HG03066 (cell line): Measurements from ENCODE around the gene SMIM35.

Source experiments
- ATAC-seq: cut with Tn5 transposase; IDR thresholded peaks from one replicate; pipeline ENCODE4 v1.9.1; 2021; ENCODE audit warnings: low read depth; ENCODE audit not compliant: unreplicated experiment

Gene SMIM35

GRCh38 chr11:118007040-118007439 is 79.7 kb downstream of the SMIM35 start:
- no peak for ATAC-seq

DNA sequence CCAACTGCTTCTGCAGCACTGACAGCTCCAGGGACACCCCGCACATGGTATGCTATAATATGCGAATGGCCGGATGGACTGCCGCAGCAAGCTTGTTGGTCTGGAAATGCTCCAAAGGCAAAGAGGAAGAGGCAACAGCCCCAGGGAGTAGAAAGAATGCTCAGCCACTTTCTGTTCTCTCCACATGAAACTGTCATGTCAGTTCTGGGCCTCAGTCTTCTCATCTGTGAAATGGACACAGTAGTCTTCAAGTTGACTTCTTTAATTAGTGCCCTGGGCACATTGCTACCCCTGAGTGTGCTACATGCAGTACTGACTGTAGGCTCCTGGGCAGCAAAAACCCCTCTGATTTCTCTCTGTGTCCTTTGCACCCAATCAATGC is 80.6 kb downstream of the SMIM35 start:
- no peak for ATAC-seq

DNA sequence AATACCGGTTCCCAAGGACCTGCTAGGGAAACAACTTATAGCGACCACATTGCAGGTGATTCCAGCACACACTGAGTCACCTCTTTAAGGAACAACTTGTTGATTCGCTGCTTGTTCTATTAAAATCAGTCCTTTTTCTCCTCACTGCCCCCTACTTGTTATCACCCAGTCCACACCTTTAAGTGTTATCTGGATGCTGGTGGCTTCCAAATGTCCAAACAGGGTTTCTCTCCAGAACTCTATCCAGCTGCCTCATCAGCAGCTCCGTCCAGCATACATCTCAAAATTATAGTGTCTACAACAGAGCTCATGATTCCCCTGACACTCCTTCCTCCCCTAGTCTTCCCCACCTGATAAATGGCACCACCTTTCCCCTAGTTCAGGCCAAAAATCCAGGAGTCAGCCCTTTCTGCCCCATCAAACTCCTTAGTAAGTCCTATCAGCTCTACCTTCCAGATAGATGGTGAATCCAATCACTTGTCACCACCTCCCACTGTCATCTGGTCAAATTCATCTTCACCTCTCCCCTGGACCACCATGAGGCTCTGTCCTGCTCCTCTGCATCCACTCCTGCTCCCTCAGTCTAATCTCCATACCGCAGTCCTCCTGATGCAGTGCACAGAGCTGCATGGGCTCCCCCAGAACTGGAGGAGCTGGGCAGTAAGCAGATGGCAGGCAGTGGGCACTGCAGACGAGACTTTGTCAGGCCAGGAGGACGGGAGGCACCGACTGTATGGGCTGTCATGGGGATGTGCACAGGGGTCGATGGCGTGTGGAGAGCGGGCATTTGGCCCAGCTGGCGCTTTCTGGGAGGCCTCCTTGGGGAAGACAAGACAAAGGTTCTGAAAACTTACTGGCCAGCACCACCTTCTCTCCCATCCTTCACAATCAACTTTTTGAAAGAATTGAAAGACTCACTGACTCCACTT is 81.3 kb downstream of the SMIM35 start:
- ATAC-seq: no peak

GRCh38 chr11:118004543-118005223 is 82.1 kb downstream of the SMIM35 start:
- no peak for ATAC-seq

DNA sequence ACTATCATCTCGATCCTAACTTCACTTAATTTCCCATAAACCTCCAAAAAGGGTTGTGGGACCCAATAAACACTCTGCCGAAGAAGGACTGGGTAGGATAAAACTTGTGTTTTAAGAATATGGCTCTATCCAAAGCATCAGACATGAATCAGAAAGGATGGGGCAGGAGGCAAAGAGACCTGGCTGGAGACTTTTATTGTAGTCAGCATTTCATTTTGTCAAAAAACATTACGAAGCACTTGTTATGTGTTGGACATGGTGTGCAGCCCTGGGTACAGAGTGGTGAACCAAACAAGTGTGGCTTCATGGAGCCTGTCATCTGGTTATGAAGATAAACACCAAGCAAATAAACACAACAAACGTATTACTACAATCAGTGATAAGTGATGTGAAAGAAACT is 83.3 kb downstream of the SMIM35 start:
- no peak for ATAC-seq

DNA sequence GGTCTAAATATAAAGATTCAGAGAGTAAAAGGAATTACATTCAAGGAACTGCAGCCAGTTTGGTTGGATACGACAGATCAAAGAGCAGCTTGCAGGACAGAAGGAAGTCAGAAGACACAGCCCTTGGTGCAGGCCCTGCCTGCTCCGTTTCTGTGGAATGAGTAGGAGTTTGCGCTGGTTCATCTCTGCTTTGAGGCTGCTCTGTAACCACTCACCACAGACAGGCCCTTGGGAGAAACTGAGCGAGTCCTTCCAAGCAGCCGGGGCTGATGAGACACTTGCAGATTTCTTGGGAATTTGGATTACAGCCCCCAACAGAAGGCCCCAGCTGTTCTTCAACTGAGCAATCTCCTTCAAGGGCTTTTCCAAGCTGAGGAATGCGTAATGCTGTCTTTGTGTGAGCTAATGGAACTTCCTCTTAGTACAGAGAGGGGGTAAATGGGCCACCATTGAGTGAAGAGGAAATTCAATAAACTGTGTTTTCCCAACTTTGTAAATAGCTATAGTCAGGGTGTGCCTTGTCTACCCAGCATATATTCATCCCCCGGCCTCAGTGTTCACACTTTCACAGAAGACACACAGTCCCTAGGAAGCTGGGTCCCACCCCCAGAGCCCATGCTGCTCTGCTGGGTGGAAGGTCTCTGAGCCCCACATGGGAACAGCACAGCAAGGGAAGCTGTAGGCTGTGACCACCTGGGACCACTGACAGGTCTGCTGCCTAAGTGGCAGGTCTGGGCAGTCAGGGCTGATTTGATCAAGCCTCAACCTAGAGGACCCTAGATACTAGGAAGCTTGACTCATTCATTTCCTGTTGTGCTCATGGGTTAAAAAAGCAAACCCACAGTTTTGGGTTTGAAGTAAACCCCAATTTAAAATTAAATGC is 84.0 kb downstream of the SMIM35 start:
- no peak for ATAC-seq

- ATAC-seq: no peak
Measured at GRCh38 chr11:118002010-118002540, 84.7 kb downstream of the SMIM35 start.

DNA sequence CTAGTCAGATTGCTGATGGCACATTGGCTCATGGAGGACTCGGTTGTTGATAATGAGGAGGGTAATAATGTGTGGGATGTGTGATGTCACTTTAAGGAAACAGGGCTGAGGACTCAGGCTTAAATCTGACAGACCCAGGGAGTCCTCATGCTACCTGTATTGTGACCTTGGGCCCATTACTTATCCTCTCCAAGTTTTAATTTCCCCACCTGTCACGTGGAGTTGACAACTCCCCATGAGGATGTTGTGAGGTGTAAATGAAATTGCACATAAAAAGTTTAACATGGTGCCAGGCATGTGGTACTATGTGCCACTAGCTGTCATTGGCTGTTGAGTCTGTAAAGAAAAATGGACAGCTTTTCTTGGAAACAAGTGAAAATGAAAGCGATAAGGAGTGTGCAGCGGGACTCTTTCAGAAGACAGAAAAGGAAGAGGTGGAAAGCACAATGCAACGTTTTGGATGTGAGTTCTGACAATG is 85.2 kb downstream of the SMIM35 start:
- ATAC-seq: no peak

GRCh38 chr11:118000850-118001228 is 85.9 kb downstream of the SMIM35 start:
- no peak for ATAC-seq

DNA sequence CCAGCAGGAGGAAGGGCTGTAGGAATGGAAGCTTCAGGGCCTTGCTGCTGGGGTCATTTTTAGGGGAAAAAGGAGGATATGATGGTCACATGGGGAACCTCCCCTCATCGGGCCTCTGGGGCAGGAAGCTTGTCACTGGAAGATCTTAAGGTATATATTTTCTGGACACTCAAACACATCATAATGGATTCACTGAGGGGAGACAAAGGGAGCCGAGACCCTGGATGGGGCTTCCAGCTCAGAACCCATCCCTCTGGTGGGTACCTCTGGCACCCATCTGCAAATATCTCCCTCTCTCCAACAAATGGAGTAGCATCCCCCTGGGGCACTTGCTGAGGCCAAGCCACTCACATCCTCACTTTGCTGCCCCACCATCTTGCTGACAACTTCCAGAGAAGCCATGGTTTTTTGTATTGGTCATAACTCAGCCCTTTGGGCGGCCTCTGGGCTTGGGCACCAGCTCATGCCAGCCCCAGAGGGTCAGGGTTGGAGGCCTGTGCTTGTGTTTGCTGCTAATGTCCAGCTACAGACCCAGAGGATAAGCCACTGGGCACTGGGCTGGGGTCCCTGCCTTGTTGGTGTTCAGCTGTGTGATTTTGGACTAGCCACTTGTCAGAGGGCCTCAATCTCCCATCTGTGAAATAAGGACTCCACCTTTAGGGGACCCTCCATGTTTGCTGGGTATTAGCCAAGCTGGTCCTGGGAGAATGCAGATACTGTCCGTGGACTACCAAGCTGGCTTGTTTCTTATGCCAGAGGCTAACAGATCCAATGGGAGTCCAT is 86.5 kb downstream of the SMIM35 start:
- ATAC-seq: no peak

- ATAC-seq: no peak
Measured at GRCh38 chr11:117999354-117999993, 87.3 kb downstream of the SMIM35 start.

DNA sequence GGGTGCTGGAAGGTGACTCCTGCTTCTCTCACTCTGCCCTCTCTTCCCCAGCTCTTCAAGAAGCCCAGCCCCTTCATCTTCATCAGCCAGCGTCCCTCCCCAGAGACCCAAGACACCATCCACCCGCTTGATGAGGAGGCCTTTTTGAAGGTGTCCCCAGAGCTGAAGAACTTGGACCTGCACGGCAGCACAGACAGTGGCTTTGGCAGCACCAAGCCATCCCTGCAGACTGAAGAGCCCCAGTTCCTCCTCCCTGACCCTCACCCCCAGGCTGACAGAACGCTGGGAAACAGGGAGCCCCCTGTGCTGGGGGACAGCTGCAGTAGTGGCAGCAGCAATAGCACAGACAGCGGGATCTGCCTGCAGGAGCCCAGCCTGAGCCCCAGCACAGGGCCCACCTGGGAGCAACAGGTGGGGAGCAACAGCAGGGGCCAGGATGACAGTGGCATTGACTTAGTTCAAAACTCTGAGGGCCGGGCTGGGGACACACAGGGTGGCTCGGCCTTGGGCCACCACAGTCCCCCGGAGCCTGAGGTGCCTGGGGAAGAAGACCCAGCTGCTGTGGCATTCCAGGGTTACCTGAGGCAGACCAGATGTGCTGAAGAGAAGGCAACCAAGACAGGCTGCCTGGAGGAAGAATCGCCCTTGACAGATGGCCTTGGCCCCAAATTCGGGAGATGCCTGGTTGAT is 88.0 kb downstream of the SMIM35 start:
- no peak for ATAC-seq

GRCh38 chr11:117997823-117998579 is 88.8 kb downstream of the SMIM35 start:
- peak; percentile 79 for ATAC-seq

GRCh38 chr11:117997406-117997805 is 89.4 kb downstream of the SMIM35 start:
- ATAC-seq: no peak

GRCh38 chr11:117996058-117996457 is 90.7 kb downstream of the SMIM35 start:
- ATAC-seq: no peak

DNA sequence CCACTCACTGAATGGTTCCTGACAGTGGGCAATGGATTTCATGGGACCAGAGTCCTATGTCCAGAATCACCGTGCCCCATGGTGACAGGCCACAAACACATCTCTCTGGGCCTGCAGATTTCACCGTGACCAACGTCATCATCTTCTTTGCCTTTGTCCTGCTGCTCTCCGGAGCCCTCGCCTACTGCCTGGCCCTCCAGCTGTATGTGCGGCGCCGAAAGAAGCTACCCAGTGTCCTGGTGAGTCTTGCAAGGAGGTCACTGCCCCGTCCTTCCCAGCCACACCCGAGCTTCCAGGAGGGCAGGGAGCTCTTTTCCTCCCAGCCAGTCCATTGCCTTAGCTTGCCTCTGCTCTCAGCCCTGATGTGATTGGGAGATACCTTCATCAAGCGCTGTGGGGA is 91.3 kb downstream of the SMIM35 start:
- ATAC-seq: no peak

DNA sequence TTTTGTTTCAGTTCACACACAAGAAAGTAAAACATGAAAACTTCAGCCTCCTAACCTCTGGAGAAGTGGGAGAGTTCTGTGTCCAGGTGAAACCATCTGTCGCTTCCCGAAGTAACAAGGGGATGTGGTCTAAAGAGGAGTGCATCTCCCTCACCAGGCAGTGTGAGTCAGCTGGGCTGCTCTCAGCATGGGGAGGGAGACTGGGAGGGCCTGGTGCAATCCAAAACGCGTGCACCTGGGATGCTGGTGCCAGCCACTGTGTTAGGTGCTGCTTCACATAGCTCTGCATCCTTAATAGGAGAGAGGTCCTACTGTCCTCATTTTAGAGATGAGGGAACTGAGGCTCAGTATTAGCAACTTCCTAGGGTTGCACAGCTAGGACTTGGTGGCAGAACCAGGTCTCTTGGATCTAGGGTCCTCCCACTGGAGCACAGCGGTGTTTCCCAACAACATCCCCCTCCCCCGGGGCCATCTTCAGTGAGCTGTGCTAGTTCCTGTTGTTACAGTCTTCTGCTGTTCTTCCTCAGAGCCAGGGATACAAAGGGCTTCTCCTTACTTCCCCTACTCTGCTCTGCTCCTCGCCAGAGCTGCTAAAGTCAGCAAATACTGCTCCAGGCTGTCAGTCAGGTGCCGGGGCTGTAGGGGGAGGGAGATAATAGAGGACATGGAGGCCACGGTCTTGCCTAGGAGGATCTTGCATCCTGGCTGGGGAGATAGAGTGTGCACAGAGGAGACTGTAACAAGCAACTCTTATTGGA is 92.6 kb downstream of the SMIM35 start:
- no peak for ATAC-seq
